SK-N-DZ (cell line): Measurements from ENCODE around the gene EDC3.
A peak's percentile ranks its signal among the peaks of the same experiment; 100 is the strongest.
"Not testable (repeated sequence)": the region's sequence is repeated elsewhere in the genome, so short reads cannot be mapped to it uniquely, and the experiment has no call there.

Experiments used
- DNase-seq: peaks from one replicate; pipeline ENCODE4 v3.0.0-alpha.2; 2015; ENCODE audit warnings: low spot score

The EDC3 gene

DNA sequence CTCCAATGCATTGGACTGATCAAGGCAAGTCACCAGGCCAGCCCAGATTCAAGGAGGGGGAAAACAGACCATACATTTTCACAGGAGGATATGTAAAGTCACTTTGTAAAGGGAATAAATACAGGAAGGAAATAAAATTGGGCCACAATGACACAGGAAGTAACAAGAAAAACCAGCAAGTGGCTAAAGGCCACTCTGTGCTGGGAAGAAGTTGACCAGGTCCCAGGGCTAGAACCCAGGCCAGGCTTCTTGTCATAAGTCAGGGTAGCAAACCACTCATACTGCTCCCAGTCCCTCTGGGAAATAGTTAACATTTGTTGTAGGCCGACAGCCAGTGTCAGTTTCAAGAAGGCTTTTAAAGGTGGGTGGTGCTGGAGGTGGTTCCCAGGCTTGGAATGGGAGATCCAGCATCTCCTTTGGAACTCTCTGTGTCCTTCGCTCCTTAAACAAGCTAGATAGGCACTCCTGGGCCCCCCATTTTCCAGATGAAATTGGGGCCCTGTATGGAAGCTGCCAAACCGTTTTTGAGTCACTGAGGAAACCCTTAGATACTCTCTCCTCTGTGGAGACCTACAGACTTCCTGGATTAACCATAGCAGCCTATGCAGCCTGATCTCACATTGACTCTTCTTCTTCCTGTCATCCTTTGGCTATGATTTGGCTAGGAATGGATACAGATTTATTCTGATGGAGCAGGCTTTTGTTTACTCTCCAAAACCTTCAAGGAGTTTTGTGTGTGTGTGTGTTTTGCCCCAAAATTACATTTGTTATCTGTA is 14.7 kb upstream of the EDC3 start:
- no peak for DNase-seq

GRCh38 chr15:74709892-74710291 is 14.1 kb upstream of the EDC3 start:
- DNase-seq = no peak

- no peak for DNase-seq
Observed at GRCh38 chr15:74709011-74709410, 13.2 kb upstream of the EDC3 start.

DNA sequence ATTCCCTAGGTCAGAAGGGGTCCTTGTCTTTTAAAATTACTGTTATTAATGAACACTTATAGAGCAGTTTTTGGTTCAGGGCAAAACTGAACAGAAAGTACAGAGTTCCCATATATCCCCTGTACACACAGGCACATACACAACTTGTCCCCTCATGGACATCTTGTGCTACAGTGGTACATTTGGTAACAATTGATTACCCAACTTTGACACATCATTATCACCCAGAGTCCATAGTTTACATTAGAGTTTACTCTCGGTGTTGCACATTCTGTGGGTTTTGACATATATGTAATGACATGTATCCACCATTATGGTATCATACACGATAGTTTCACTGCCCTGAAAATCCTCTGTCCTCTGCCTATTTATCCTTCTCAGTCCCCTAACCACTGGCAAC is 984 bp upstream of the EDC3 start:
- DNase-seq = no peak

GRCh38 chr15:74696398-74696729 is 540 bp upstream of the EDC3 start:
- no peak for DNase-seq

- DNase-seq = no peak
Observed at GRCh38 chr15:74692327-74692726, 3.5 kb downstream of the EDC3 start.

- DNase-seq = no peak
Observed at GRCh38 chr15:74683758-74684157, 12.1 kb downstream of the EDC3 start.

- no peak for DNase-seq
Observed at GRCh38 chr15:74682954-74683353, 12.9 kb downstream of the EDC3 start.

DNA sequence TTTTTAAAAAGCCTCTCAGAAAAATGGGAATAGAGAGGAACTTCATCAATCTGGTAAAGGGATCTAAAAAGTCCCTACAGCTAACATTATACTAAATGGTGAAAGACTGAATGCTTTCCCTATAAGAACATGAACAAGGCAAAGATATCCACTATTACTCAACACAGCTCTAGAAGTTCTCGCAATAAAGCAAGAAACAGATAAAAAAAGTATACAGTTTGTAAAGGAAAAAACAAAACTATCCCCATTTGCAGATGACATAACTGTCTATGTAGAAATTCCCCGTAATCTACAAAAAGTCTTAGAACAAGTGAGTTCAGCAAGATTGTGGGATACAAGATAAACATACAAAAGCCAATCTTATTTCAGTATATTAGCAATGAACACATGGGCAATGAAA is 15.4 kb downstream of the EDC3 start:
- no peak for DNase-seq

DNA sequence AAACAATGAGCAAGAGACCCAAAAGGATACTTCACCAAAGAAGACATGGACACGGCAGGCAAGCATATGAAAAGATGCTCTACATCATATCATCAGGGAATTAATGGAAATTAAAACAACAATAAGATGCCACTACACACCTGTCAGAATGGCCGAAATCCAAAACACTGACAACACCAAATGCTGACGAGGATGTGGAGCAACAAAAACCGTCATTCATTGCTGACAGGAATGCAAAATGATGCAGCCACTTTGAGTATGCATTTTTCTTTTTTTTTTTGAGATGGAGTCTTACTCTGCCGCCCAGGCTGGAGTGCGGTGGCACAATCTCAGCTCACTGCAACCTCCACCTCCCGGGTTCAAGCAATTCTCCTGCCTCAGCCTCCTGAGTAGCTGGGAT is 19.0 kb downstream of the EDC3 start:
- DNase-seq = no peak

DNA sequence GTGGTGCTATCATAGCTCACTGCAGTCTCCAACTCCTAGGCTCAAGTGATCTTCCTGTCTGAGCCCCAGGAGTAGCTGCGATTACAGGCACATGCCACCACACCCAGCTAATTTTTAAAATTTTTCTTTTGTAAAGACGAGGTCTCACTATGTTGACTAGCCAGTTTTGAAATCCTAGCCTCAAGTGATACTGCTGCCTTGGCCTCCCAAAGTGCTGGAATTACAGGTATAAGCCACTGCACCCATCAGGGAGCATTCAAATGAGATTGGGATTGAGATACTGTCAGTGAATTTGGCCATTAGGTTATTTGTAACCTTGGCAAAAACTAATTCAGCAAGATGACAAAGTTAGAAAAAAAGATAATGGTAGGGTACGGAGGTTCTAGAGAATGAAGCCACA is 21.7 kb downstream of the EDC3 start:
- no peak for DNase-seq

GRCh38 chr15:74669627-74670026 is 26.2 kb downstream of the EDC3 start:
- no peak for DNase-seq

- no peak for DNase-seq
Observed at GRCh38 chr15:74667975-74668374, 27.8 kb downstream of the EDC3 start.

GRCh38 chr15:74664670-74665069 is 31.2 kb downstream of the EDC3 start:
- no peak for DNase-seq

GRCh38 chr15:74664028-74664616 is 31.7 kb downstream of the EDC3 start:
- no peak for DNase-seq

- DNase-seq = no peak
Observed at GRCh38 chr15:74663303-74664027, 32.4 kb downstream of the EDC3 start.

GRCh38 chr15:74662064-74662860 is 33.6 kb downstream of the EDC3 start:
- no peak for DNase-seq

DNA sequence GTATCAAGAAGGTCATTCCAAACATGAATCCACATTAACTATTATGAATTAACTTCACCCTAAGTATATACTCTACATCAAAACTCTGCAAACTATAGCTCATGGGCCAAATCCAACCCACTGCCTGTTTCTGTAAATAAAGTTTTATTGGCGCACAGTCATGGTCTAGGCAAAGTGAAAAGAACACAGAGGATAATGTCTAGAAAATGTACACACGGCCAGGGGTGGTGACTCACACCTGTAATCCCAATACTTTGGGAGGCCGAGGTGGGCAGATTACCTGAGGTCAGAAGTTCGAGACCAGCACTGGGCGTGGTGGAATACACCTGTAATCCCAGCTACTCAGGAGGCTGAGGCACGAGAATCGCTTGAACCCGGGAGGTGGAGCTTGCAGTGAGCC is 34.5 kb downstream of the EDC3 start:
- DNase-seq = not testable (repeated sequence)

DNA sequence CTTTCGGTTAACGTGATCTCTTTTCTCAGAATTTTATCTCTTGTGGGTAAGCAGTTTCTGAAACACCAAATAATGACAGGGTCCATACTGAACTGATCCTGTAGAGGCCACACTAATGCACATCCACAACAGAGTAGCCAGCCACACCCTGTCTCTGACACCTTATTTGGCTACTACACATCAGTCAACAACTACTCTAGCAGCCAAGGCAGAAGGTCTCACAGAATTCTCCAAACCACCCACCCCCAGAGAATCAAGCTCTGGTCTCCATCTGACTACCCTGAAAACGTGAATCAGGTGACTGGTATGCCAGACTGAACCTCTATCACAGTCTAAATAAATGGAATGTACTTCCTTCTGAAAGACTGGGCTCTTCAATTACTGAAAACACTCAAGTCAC is 38.0 kb downstream of the EDC3 start:
- no peak for DNase-seq

- DNase-seq = no peak
Observed at GRCh38 chr15:74656935-74657535, 38.8 kb downstream of the EDC3 start.

DNA sequence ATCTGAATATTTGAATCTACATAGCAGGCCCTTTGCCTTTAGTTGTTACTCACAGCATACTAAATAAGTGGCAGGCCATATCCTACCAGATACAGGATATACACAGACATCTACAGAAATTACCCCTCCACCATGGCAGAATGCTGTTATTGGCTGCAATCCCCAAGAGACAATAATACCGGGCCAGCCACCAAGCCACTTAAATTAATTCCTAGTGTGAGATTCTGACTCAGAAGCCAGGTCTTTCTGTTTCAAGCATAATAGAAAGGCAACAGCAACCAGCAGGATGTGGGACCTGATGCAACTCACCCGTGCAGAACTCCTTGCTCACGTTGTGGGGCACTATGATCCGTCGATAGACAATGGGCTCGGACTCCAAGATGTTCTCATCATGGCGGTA is 40.4 kb downstream of the EDC3 start:
- peak; percentile 55 for DNase-seq
